Tibial nerve (tissue), 4 donors: ENCODE results near the gene WIZ.

Experiments used
- EP300 ChIP-seq, 2 donors: sonication (generic); formaldehyde crosslinking; IDR thresholded peaks; one replicate each; pipeline ENCODE4 v1.6.1; 2017; ENCODE audit warnings: antibody characterized with exemption in 2 of 2, mild to moderate bottlenecking in 1 of 2
- POLR2A ChIP-seq, 2 donors: fragments of 450-650 bp; IDR thresholded peaks; one replicate each; pipeline ENCODE4 v1.6.1; 2017; ENCODE audit warnings: antibody characterized with exemption in 2 of 2, mild to moderate bottlenecking in 2 of 2, moderate library complexity in 2 of 2
- TF ChIP-seq, protein P1 (sequence below), 5 experiments: fragments of 200-600 bp in 3 of 5; fragments of 450-650 bp in 2 of 5; sonication (generic) in 3 of 5; IDR thresholded peaks; one replicate each; pipeline ENCODE4 v1.5.1; 2016 to 2019; ENCODE audit warnings: antibody characterized with exemption in 5 of 5, mild to moderate bottlenecking in 3 of 5, moderate library complexity in 2 of 5

DNA sequence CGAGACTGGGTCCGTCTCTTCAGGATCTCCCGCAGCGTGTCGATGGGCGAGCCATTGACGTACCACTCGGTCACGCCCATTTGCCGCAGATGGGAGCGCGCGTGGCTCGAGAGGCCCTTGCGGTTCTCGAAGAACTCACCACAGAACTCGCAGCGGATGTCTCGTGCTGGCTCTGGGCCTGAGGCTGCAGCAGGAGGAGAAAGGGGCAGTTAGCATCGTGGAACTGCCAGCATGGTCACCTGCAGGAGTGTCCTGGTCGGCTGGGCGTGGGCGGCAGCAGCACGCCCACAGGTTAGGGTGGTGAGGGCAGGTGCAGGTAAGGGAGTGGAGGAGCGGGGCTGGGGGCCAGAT is 22.4 kb downstream of the WIZ start:
- TF ChIP-seq, protein P1, sequence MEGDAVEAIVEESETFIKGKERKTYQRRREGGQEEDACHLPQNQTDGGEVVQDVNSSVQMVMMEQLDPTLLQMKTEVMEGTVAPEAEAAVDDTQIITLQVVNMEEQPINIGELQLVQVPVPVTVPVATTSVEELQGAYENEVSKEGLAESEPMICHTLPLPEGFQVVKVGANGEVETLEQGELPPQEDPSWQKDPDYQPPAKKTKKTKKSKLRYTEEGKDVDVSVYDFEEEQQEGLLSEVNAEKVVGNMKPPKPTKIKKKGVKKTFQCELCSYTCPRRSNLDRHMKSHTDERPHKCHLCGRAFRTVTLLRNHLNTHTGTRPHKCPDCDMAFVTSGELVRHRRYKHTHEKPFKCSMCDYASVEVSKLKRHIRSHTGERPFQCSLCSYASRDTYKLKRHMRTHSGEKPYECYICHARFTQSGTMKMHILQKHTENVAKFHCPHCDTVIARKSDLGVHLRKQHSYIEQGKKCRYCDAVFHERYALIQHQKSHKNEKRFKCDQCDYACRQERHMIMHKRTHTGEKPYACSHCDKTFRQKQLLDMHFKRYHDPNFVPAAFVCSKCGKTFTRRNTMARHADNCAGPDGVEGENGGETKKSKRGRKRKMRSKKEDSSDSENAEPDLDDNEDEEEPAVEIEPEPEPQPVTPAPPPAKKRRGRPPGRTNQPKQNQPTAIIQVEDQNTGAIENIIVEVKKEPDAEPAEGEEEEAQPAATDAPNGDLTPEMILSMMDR (IDR thresholded peaks at IDR 0.05) = no peak
- TF ChIP-seq POLR2A (IDR thresholded peaks at IDR 0.05) = no peak
- no peak for TF ChIP-seq EP300 (IDR thresholded peaks at IDR 0.05)
